Naive thymus-derived CD4-positive, alpha-beta T cell (primary cell): ENCODE measurements around the gene EIF4A2. TPM values are rescaled to one million over a fixed set of nuclear protein-coding genes. Genes with fewer than 3 reads are reported as not detected.

ENCODE experiments used
- ATAC-seq: fragments of 150-1000 bp; cut with Tn5 transposase; 2 replicates; pipeline ENCODE4 v1.10.0; 2021; ENCODE audit warnings: mild to moderate bottlenecking, moderate library complexity
- CTCF ChIA-PET: fragments of 350-600 bp; sonication (Branson Sonifier 250); formaldehyde crosslinking; loops from one replicate; lab custom pipeline; 2021; ENCODE audit warnings: antibody characterized with exemption; lab: Charles Lee
- POLR2A ChIA-PET: fragments of 350-600 bp; sonication (Branson Sonifier 250); formaldehyde crosslinking; loops from one replicate; lab custom pipeline; 2021; ENCODE audit warnings: antibody characterized with exemption, inconsistent platforms; lab: Charles Lee
- DNase-seq, 9 donors: peaks; one replicate each; pipeline versions ENCODE4 v3.0.0 to v3.0.0-alpha.2; 2020 to 2022; ENCODE audit warnings: mixed read lengths in 1 of 9
- H3K27ac ChIP-seq: one replicate; pipeline ENCODE4 v1.7.0; 2013; ENCODE audit warnings: mild to moderate bottlenecking, low read depth, low read length, moderate library complexity
- H3K27me3 ChIP-seq, 2 donors: one replicate each; pipeline ENCODE4 v1.7.0; 2013; ENCODE audit warnings: low read length in 2 of 2, mild to moderate bottlenecking in 2 of 2, moderate library complexity in 2 of 2; ENCODE audit not compliant: control insufficient read depth in 2 of 2, insufficient read depth in 2 of 2
- H3K36me3 ChIP-seq, 3 experiments: 1 replicate in 2 of 3; 2 replicates in 1 of 3; pipeline ENCODE4 v1.7.0; 2013; ENCODE audit warnings: low read length in 3 of 3, mild to moderate bottlenecking in 3 of 3, moderate library complexity in 1 of 3; ENCODE audit not compliant: insufficient read depth in 3 of 3, control insufficient read depth in 2 of 3
- H3K4me1 ChIP-seq, 2 donors: one replicate each; pipeline ENCODE4 v1.7.0; 2013; ENCODE audit warnings: low read length in 2 of 2, mild to moderate bottlenecking in 2 of 2, moderate library complexity in 1 of 2; ENCODE audit not compliant: control insufficient read depth in 2 of 2, insufficient read depth in 2 of 2
- H3K4me3 ChIP-seq: 2 replicates; pipeline ENCODE4 v1.7.0; 2013; ENCODE audit warnings: mild to moderate bottlenecking, low read length
- H3K9me3 ChIP-seq, 3 experiments: 1 replicate in 2 of 3; 2 replicates in 1 of 3; pipeline ENCODE4 v1.7.0; 2013; ENCODE audit warnings: low read length in 3 of 3; ENCODE audit not compliant: control insufficient read depth in 2 of 3
- H3K27ac Mint-ChIP-seq, 9 donors: one replicate each; pipeline ENCODE4 v1.8.0; 2020 to 2022; ENCODE audit warnings: mixed read lengths in 9 of 9, mild to moderate bottlenecking in 8 of 9, moderate library complexity in 5 of 9, inconsistent platforms in 2 of 9
- H3K27me3 Mint-ChIP-seq, 5 donors: one replicate each; pipeline ENCODE4 v1.8.0; 2021 to 2022; ENCODE audit warnings: mixed read lengths in 5 of 5, mild to moderate bottlenecking in 1 of 5
- H3K36me3 Mint-ChIP-seq, 5 donors: one replicate each; pipeline ENCODE4 v1.8.0; 2020 to 2022; ENCODE audit warnings: mixed read lengths in 5 of 5, mild to moderate bottlenecking in 3 of 5, inconsistent platforms in 1 of 5
- H3K4me1 Mint-ChIP-seq, 7 donors: one replicate each; pipeline ENCODE4 v1.8.0; 2020 to 2022; ENCODE audit warnings: mixed read lengths in 7 of 7, mild to moderate bottlenecking in 3 of 7, inconsistent platforms in 1 of 7
- H3K4me3 Mint-ChIP-seq, 10 donors: one replicate each; pipeline ENCODE4 v1.8.0; 2020 to 2022; ENCODE audit warnings: mild to moderate bottlenecking in 10 of 10, mixed read lengths in 10 of 10, moderate library complexity in 6 of 10, inconsistent platforms in 2 of 10
- H3K9me3 Mint-ChIP-seq, 11 donors: one replicate each; pipeline ENCODE4 v1.8.0; 2020 to 2022; ENCODE audit warnings: mixed read lengths in 11 of 11, mild to moderate bottlenecking in 4 of 11, inconsistent platforms in 1 of 11, moderate library complexity in 1 of 11
- intact Hi-C, 2 donors: fragments of 100-400 bp; cut with micrococcal nuclease; formaldehyde crosslinking; loops; one replicate each; pipeline ENCODE4 v1.15.1; 2023
- polyA plus RNA-seq, 2 donors: library from polyadenylated mRNA; unstranded; fragments of 300-500 nt; fragmentation: Illumina TruSeq; gene quantifications; one replicate each; pipeline ENCODE4 v1.2.3, GENCODE V29; 2021
- total RNA-seq, 6 experiments: library from RNA in 5 of 6; stranded (reverse) in 5 of 6; gene quantifications; 1 replicate in 5 of 6; 2 replicates in 1 of 6; pipeline ENCODE4 v1.2.3 and lab custom pipeline; 2021 to 2026

The EIF4A2 gene
- total and polyA plus RNA-seq, 7 experiments from 2014 or later: 237 to 804 (median 626) TPM

DNA sequence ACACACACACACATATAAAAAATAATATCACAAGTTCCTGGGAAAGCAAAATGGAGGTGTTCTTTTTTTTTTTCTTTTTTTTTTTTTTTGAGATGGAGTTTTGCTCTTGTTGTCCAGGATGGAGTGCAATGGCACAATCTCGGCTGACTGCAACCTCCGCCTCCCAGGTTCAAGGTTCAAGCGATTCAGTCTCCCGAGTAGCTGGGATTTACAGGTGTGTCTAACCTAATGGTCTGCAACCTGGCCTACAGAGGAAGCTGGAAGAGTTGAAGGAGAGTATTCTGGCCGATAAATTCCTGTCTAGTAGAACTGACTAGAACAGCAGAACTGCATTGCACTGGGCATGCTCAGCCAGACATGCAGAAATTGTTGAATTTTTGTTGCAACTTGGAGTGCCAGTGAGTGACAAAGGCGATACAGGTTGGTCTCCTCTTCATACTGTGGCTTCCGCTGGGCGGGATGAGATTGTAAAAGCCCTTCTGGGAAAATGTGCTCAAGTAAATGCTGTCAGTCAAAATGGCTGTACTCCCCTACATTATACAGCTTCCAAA is 22.4 kb upstream of the EIF4A2 start:
- intact Hi-C loops: no loop called here
- no peaks in the 10 kb centered on the region for H3K9me3 ChIP-seq
- H3K4me3 ChIP-seq: no peak overlapping the region
- no peak overlapping the region for H3K27ac ChIP-seq
- Mint-ChIP-seq H3K4me3 (no peak overlapping the region), H3K36me3 (peaks cover 0 to 5% (median 0%) of the 10 kb centered on the region in 5 donors), H3K9me3 (peaks cover 0 to 2% (median 0%) of the 10 kb centered on the region in 11 donors), H3K27me3 (peaks cover 0 to 10% (median 0%) of the 10 kb centered on the region in 5 donors), H3K27ac (no peak overlapping the region), H3K4me1 (peaks cover 0 to 3% (median 0%) of the 10 kb centered on the region in 7 donors)
- POLR2A ChIA-PET: no interaction called here
- CTCF ChIA-PET: no interaction called here
- H3K27me3 ChIP-seq: no peaks in the 10 kb centered on the region
- H3K36me3 ChIP-seq: no peaks in the 10 kb centered on the region
- DNase-seq (no peak), ATAC-seq (no peak)
- H3K4me1 ChIP-seq: no peaks in the 10 kb centered on the region

DNA sequence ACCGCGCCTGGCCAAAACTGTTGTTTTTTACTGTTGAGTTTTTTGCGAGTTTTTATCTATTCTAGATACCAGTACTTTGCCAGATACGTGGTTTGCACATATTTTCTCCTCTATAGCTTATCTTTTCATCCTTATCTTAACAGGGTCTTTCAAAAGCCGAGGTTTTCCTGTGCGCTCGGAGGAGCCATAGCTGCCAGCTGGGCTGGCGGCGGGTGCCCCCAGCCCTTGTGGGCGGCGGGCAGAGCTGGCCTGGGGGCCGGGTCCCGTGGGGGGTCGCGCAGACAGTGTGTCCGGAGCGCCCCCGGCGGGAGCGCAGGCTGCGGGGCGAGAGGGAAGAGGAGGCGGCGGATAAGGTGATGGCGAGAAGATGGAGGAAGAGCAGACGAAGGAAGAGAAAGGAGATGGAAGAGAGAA is 11.1 kb upstream of the EIF4A2 start:
- POLR2A ChIA-PET: interaction anchor here (0.7 to 6.9 kb wide), 7 partner anchors 11 to 205 kb away, joined by 3 to 168 read pairs (median 5); partner anchors contain the start of genes DNAJB11, EIF4A2, RFC4 and TBCCD1
- H3K27ac Mint-ChIP-seq: peak overlapping the region; percentile 80 to 97 (median 91)
- peak in 4 of 9 donors; percentile 10 to 38 (median 26) for DNase-seq
- intact Hi-C loops: loop anchor here (1.0 to 5.0 kb wide), 4 partner anchors 10 to 35 kb away; partner anchors contain the start of genes RFC4 (in 2 of the 2) and EIF4A2 (in 1 of the 2)
- Histone ChIP-seq H3K27ac (peak overlapping the region; percentile 74), H3K4me3 (peak overlapping the region; percentile 58), H3K36me3 (no peaks in the 10 kb centered on the region), H3K9me3 (no peaks in the 10 kb centered on the region), H3K27me3 (no peaks in the 10 kb centered on the region), H3K4me1 (peaks cover 0 to 4% of the 10 kb centered on the region in 2 donors)
- H3K27me3 Mint-ChIP-seq: peaks cover 0 to 6% (median 0%) of the 10 kb centered on the region in 5 donors
- CTCF ChIA-PET: interaction anchor here (0.7 to 1.6 kb wide), 3 partner anchors 11 to 157 kb away, joined by 3 to 7 read pairs (median 3); partner anchors contain the start of gene EIF4A2
- peaks cover 0 to 1% (median 0%) of the 10 kb centered on the region in 11 donors for H3K9me3 Mint-ChIP-seq
- peaks cover 0 to 4% (median 0%) of the 10 kb centered on the region in 5 donors for H3K36me3 Mint-ChIP-seq
- H3K4me1 Mint-ChIP-seq: peaks cover 3 to 19% (median 16%) of the 10 kb centered on the region in 7 donors
- ATAC-seq: peak; percentile 51
- H3K4me3 Mint-ChIP-seq: peak overlapping the region; percentile 82 to 99 (median 94)

DNA sequence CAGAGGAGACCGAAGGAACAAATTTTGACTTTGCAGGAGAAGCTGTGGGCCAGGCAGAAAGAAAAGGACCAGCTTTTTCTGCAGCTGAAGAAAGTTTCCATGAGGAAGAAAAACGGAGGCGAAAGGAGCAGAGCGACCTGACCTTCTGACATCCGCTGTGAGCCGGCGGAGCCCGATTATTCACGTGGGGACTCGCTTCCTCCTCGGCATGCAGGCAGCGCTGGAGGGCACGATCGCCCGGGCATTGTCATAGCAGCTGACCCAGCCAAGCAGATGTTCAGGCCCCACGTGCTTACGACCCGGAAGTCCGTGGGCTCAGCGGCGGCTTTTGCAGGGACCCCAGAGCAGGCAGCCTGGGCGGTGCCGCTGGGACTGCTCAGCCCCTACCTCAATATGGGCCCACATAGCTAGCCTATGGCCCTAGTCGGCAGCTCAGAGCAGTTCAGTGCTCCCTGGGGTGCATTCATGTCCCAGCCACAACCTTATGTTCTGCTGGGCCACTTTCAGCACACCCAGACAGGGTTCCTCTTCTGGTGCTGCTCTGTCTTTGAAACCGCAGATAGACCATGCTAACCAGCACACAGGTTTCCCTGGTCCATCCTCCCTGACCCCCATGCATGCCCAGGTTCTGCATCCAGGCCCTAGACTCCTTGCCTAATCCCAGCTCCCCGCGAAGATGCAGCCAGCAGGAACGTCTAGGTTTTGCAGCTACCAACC is 10.5 kb upstream of the EIF4A2 start:
- ChIA-PET CTCF (interaction anchor here (0.6 to 1.6 kb wide), 3 partner anchors 10 to 247 kb away, joined by 3 to 7 read pairs (median 3); partner anchors contain the start of gene EIF4A2), POLR2A (interaction anchor here (0.5 to 6.9 kb wide), 8 partner anchors 11 to 1030 kb away, joined by 3 to 168 read pairs (median 4); partner anchors contain the start of genes DNAJB11, EIF4A2, RFC4 and TBCCD1)
- Histone ChIP-seq H3K4me3 (peak overlapping the region; percentile 58), H3K4me1 (peaks cover 0 to 4% of the 10 kb centered on the region in 2 donors), H3K36me3 (no peaks in the 10 kb centered on the region), H3K27ac (peak overlapping the region; percentile 74), H3K9me3 (no peaks in the 10 kb centered on the region), H3K27me3 (no peaks in the 10 kb centered on the region)
- DNase-seq: peak; percentile 31 to 65 (median 40)
- Mint-ChIP-seq H3K27me3 (peaks cover 0 to 6% (median 0%) of the 10 kb centered on the region in 5 donors), H3K4me3 (peak overlapping the region; percentile 82 to 99 (median 94)), H3K27ac (peak overlapping the region; percentile 80 to 97 (median 91)), H3K4me1 (peaks cover 3 to 19% (median 16%) of the 10 kb centered on the region in 7 donors), H3K9me3 (peaks cover 0 to 1% (median 0%) of the 10 kb centered on the region in 11 donors), H3K36me3 (peaks cover 0 to 4% (median 0%) of the 10 kb centered on the region in 5 donors)
- peak; percentile 92 for ATAC-seq
- intact Hi-C loops: loop anchor here (1.0 to 5.0 kb wide), 4 partner anchors 9 to 34 kb away; partner anchors contain the start of genes RFC4 (in 2 of the 2) and EIF4A2 (in 1 of the 2)

DNA sequence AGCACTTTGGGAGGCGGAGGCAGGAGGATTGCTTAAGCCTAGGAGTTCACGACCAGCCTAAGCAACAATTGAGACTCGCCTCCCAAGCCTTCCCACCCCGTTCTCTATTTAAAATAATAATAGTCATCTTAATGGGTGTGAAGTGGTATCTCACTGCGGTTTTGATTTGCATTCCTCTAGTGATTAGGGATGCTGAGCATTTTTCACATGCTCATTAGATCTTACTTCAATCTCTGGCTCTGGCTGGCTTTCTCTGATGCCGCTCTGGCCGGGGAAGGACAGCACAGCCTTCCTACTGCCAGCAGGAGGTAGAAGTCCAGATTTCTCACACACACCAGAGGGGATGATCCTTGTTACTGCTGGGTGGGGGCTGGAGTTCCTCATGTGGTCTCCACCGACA is 7.4 kb upstream of the EIF4A2 start:
- intact Hi-C loops: no loop called here
- H3K27ac Mint-ChIP-seq: no peak overlapping the region
- peaks cover 0 to 1% (median 0%) of the 10 kb centered on the region in 11 donors for H3K9me3 Mint-ChIP-seq
- no peak for DNase-seq
- no peaks in the 10 kb centered on the region for H3K36me3 ChIP-seq
- no peak overlapping the region for H3K27ac ChIP-seq
- ATAC-seq: no peak
- POLR2A ChIA-PET: no interaction called here
- peaks cover 0 to 4% (median 0%) of the 10 kb centered on the region in 5 donors for H3K36me3 Mint-ChIP-seq
- peaks cover 0 to 6% (median 0%) of the 10 kb centered on the region in 5 donors for H3K27me3 Mint-ChIP-seq
- no peak overlapping the region for H3K4me3 ChIP-seq
- no peaks in the 10 kb centered on the region for H3K27me3 ChIP-seq
- H3K4me3 Mint-ChIP-seq: no peak overlapping the region
- peaks cover 3 to 19% (median 16%) of the 10 kb centered on the region in 7 donors for H3K4me1 Mint-ChIP-seq
- CTCF ChIA-PET: no interaction called here
- peaks cover 0 to 4% of the 10 kb centered on the region in 2 donors for H3K4me1 ChIP-seq
- H3K9me3 ChIP-seq: no peaks in the 10 kb centered on the region

DNA sequence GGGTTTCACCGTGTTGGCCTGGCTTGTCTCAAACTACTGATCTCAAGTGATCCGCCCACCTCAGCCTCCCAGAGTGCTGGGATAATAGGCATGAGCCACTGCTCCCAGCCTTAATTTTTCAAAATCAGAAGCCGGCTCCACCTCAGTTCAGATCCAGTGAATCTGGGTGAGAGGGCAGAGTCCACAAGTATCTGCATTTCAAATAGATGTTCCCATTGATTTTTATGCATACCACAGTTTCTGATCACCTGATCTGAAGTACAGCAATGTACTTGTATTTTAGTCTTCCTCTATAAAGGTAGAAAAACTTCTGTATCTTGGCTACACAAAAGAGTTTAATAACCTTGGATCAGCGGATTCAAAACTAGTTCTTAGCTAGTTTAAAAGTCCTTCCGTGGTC is 4.2 kb upstream of the EIF4A2 start:
- H3K27ac Mint-ChIP-seq: no peak overlapping the region
- Histone ChIP-seq H3K9me3 (no peaks in the 10 kb centered on the region), H3K4me1 (no peaks in the 10 kb centered on the region), H3K4me3 (no peak overlapping the region), H3K36me3 (peaks cover under 1 to 10% (median 1%) of the 10 kb centered on the region in 3 experiments), H3K27ac (no peak overlapping the region), H3K27me3 (no peaks in the 10 kb centered on the region)
- no peak overlapping the region for H3K4me3 Mint-ChIP-seq
- ChIA-PET POLR2A (interaction anchor here (0.6 to 0.8 kb wide), 2 partner anchors 9 to 860 kb away, joined by 4 to 5 read pairs; no protein-coding TSS in a partner anchor), CTCF (no interaction called here)
- H3K27me3 Mint-ChIP-seq: peaks cover 0 to 9% (median 0%) of the 10 kb centered on the region in 5 donors
- H3K9me3 Mint-ChIP-seq: peaks cover 0 to 17% (median 1%) of the 10 kb centered on the region in 11 donors
- H3K36me3 Mint-ChIP-seq: peaks cover 3 to 9% (median 8%) of the 10 kb centered on the region in 5 donors
- intact Hi-C loops: no loop called here
- H3K4me1 Mint-ChIP-seq: peaks cover 2 to 19% (median 12%) of the 10 kb centered on the region in 7 donors
- no peak for ATAC-seq
- DNase-seq: no peak
